Measurements from ENCODE around the gene KLHL22. TPM values are rescaled to one million over a fixed set of nuclear protein-coding genes. Genes with fewer than 3 reads are reported as not detected.

KLHL22 gene
- total RNA-seq, 1 donor from 2014 or later = 58.4 TPM

GRCh38 chr22:20520093-20520511 lies 24.5 kb upstream of the KLHL22 start:
- no peak for TF ChIP-seq CTCF (IDR thresholded peaks at IDR 0.05; ENCODE audit: unreplicated experiment)
- no peak overlapping the region for H3K27ac Mint-ChIP-seq

GRCh38 chr22:20519558-20519957 lies 24.0 kb upstream of the KLHL22 start:
- TF ChIP-seq CTCF (IDR thresholded peaks at IDR 0.05; ENCODE audit: unreplicated experiment) = no peak

More at GRCh38 chr22:20520093-20520511, 24.5 kb upstream of the KLHL22 start:
- Mint-ChIP-seq H3K27me3 (ENCODE audit: low read depth) (no peaks in the 10 kb centered on the region), H3K9me3 (no peaks in the 10 kb centered on the region), H3K36me3 (peaks cover 12% of the 10 kb centered on the region), H3K4me1 (peaks cover 30% of the 10 kb centered on the region), H3K4me3 (no peak overlapping the region)
- DNase-seq (ENCODE audit: low spot score in 2 of 2, unreplicated experiment in 2 of 2) = no peak

GRCh38 chr22:20517841-20518592 lies 22.4 kb upstream of the KLHL22 start:
- peak overlapping the region; percentile 20 for H3K27ac Mint-ChIP-seq

More at GRCh38 chr22:20519558-20519957, 24.0 kb upstream of the KLHL22 start:
- H3K36me3 Mint-ChIP-seq = peaks cover 15% of the 10 kb centered on the region
- peaks cover 30% of the 10 kb centered on the region for H3K4me1 Mint-ChIP-seq
- H3K27me3 Mint-ChIP-seq (ENCODE audit: low read depth) = no peaks in the 10 kb centered on the region
- H3K4me3 Mint-ChIP-seq = no peak overlapping the region
- H3K27ac Mint-ChIP-seq = no peak overlapping the region
- no peak for DNase-seq (ENCODE audit: low spot score in 2 of 2, unreplicated experiment in 2 of 2)
- H3K9me3 Mint-ChIP-seq = no peaks in the 10 kb centered on the region

GRCh38 chr22:20517422-20517821 lies 21.8 kb upstream of the KLHL22 start:
- DNase-seq (ENCODE audit: low spot score in 2 of 2, unreplicated experiment in 2 of 2) = no peak
- TF ChIP-seq CTCF (IDR thresholded peaks at IDR 0.05; ENCODE audit: unreplicated experiment) = no peak
- no peaks in the 10 kb centered on the region for H3K27me3 Mint-ChIP-seq (ENCODE audit: low read depth)
- peaks cover 14% of the 10 kb centered on the region for H3K4me1 Mint-ChIP-seq
- H3K27ac Mint-ChIP-seq = peak overlapping the region; percentile 89
- H3K36me3 Mint-ChIP-seq = peaks cover 15% of the 10 kb centered on the region
- H3K9me3 Mint-ChIP-seq = no peaks in the 10 kb centered on the region
- no peak overlapping the region for H3K4me3 Mint-ChIP-seq

More at GRCh38 chr22:20517841-20518592, 22.4 kb upstream of the KLHL22 start:
- Mint-ChIP-seq H3K36me3 (peaks cover 15% of the 10 kb centered on the region), H3K9me3 (no peaks in the 10 kb centered on the region), H3K4me3 (no peak overlapping the region), H3K4me1 (peaks cover 17% of the 10 kb centered on the region), H3K27me3 (ENCODE audit: low read depth) (no peaks in the 10 kb centered on the region)
- TF ChIP-seq CTCF (IDR thresholded peaks at IDR 0.05; ENCODE audit: unreplicated experiment) = no peak
- DNase-seq (ENCODE audit: low spot score in 2 of 2, unreplicated experiment in 2 of 2) = no peak

- Mint-ChIP-seq H3K27me3 (ENCODE audit: low read depth) (no peaks in the 10 kb centered on the region), H3K4me1 (peaks cover 18% of the 10 kb centered on the region), H3K9me3 (no peaks in the 10 kb centered on the region), H3K27ac (peak overlapping the region; percentile 59), H3K4me3 (no peak overlapping the region), H3K36me3 (peaks cover 15% of the 10 kb centered on the region)
- DNase-seq (ENCODE audit: low spot score in 2 of 2, unreplicated experiment in 2 of 2) = no peak
- TF ChIP-seq CTCF (IDR thresholded peaks at IDR 0.05; ENCODE audit: unreplicated experiment) = no peak
Observed at GRCh38 chr22:20516399-20516798, 20.8 kb upstream of the KLHL22 start.

Data from mesothelial cell of epicardium (in vitro differentiated cells).